Activated naive CD4-positive, alpha-beta T cell treated with Interleukin-2 at 50 U/mL for 16 hours (primary cell): ENCODE data around the gene FNTB.

Experiments
- DNase-seq: peaks from one replicate; pipeline ENCODE4 v3.0.0-alpha.2; 2020

The FNTB gene, protein sequence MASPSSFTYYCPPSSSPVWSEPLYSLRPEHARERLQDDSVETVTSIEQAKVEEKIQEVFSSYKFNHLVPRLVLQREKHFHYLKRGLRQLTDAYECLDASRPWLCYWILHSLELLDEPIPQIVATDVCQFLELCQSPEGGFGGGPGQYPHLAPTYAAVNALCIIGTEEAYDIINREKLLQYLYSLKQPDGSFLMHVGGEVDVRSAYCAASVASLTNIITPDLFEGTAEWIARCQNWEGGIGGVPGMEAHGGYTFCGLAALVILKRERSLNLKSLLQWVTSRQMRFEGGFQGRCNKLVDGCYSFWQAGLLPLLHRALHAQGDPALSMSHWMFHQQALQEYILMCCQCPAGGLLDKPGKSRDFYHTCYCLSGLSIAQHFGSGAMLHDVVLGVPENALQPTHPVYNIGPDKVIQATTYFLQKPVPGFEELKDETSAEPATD

DNA sequence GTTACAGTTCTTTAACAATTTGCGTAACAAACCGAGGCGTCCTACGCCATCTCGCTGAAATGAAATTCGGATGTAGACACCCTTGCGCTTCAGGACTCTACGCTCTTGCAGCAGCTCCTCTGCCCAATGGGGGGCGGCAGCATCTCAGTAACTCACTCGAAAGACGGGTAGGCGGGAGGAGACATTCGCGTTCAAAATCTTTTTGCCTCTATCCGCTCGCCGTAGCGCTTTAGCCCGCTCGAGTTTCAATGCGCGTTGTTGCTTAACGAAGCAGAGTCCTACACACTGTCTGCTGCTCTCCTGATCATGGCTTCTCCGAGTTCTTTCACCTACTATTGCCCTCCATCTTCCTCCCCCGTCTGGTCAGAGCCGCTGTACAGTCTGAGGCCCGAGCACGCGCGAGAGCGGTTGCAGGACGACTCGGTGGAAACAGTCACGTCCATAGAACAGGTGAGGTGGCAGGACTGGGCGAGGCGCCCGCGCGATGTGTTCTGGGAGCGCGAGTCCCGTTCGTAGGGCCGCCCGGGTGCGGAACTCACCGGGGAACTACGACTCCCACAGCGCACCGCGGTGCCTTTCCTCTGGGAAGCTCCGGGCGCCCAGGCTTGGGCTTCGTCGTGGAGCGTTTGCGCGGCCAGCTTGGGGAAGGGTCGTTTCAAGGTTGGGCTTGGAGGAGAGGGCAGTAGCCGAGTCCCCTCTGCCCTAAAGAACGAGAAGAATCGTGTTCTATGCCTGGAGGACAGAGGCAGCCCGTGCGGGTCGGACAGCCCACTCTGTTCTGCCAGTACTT is at the start of gene FNTB:
FNTB (plus strand) TSS at position 248 of the 790 bp plus-strand sequence; CDS start at position 307, 59 bp downstream.
- peak; percentile 93 for DNase-seq

DNA sequence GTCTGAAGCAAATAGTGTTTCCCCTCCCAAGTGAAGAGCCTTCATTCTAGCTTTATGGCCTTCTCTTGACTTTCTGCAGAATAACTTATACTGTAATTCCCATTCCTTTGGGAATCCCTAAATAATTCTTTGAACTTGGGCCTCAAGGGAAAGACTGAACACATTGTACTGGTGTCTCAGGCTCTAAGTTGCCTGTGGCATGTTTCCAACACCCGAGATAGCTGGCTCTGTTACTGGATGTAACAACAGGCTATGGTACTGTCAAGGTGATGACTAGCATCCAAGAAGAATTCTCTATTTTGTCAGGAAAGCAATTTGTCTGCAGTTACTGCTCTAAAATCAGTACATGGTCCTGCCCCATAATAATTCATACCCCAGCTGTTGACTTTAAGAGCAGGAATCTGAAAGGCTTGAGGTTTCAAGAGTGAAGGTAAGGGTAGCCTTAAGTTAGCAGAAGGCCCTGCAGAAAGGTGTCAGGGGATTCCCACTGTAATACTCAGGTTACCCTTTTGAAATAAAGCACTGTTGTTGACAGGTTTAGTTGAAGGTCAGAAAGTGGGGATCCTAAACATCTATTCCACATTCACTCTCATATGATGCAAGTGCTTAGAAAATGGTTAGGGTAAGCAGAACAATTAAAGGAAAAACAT is 49.4 kb upstream of the FNTB start:
- DNase-seq = no peak

DNA sequence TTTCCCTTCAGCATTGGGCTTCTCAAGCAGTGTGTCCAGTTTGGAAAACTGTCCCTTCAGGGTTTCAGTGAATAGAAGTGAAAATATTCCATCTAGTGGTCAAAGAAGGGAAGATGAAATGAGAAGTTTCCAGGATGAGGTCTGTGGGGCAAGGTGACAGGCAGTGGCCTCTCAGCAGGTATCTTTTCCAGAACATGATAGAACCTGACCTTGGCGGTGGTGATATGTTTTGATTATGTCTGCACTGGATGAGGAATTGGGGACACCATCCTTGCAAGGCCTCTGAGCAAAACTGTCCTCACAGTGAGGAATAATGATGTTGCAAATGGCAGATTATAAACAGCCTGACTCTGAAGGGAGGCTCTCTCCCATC is 48.9 kb upstream of the FNTB start:
- DNase-seq = no peak

DNA sequence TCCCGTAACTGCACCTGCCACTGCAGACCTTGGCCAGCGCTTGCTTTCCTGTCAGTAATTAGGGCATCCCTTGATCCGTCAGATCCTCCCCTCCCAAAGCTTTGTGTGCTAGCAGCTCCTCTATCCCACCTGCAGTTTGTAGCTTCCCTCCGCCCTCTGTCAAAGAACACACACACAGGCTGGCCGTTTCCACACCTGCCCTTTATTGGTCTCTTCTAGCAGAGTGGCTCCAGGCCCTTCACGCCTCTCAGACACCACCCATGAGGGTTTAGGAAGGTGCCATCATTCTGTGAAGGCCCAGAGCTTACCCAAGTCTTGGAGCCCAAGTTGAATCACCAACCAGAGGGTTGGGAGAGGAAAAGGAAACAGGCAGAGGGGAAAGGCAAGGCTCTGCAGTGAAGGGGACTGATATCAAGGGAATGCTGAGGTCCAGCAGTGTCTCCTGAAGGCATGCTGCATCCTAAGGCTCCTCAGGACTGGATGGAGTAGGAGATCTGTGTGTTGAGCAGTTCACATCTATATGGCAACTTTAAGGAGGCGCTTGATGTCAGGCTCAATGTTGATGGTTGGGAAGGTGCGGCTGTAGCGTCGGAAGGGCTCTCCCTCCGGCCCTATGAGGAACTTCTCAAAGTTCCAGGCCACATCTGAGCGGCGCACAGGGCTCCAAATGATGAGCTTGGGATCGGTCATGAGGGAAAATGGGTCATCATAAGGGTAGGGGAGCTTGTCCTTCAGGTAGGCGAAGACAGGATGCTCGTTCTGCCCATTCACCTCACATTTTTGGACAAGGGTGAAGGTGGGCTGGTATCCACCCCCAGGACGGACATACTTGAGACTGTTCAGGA is 47.5 kb upstream of the FNTB start:
- DNase-seq = no peak

DNA sequence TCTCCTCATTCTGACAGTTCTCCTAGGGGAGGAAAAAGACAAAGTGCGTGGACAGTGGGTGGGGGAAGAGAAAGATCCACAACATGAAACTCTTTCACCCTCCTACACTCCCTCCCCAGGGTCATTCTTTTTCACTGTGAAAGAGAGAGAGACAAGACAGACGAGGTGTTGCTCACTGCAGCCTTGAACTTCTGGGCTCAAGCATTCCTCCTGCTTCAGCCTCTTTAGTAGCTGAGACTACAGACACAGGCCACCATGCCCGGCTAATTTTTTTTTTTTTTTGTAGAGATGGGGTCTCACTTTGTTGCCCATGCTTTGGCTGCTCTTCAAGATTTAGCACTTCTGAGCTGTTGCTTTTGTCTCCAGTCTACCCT is 46.9 kb upstream of the FNTB start:
- DNase-seq = no peak

DNA sequence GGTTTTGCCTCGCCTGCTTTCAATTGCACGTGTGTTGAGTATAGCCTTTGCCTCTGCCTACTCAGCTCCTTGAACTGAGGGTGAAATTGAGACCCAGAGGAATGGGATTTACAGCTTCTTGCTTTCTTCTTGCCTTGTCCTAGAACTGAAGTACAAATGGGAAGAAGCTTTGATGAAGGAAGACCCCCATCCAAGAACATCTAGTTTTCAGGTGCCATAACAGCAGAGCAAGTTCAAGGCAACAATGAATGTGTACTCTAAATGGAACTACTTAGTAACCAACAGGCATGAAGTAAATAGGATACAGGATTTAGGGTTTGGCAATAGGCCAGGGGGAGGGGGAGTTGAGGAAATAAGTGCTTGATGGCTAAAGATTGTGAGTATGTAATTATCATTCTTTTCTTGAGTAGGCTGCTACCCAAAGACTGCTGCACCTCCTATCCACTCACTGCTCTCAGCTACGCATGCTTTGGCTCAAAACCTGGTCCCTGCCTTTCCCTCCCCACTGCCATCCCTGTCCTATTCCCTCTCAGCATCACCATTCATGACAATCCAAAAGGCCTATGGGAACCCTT is 46.3 kb upstream of the FNTB start:
- DNase-seq = no peak

DNA sequence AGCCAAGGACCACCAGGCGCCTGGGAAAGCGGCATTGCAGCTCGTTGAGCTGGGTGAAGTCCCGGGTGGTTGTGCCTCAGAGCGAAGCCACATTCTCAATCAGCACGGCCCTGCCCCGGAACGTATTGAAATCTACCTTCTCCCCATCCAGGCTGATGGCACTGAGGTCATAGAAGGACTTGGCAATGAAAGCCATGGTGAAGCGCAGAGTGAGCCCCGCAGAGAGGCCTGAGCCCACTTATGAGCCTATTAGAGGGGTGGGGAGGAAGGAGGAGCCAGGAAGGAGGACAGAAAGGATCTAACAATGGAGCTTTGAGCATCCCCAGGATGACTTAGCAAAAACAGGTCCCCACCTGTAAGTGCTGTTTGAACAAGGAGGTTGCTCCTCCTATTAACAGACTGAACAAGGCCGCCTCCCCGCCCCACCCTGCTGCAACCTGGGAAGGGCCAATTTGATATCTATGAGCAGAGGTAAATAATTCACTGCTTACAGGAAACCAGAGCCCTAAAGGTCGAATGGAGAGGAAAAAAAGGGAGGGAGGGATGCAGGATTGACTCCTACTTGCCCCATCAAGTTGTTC is 44.1 kb upstream of the FNTB start, which contains the start of gene GPX2:
GPX2 (minus strand) TSS at position 215 of the 581 bp plus-strand sequence; CDS start at position 196, 19 bp downstream.
- DNase-seq = no peak

DNA sequence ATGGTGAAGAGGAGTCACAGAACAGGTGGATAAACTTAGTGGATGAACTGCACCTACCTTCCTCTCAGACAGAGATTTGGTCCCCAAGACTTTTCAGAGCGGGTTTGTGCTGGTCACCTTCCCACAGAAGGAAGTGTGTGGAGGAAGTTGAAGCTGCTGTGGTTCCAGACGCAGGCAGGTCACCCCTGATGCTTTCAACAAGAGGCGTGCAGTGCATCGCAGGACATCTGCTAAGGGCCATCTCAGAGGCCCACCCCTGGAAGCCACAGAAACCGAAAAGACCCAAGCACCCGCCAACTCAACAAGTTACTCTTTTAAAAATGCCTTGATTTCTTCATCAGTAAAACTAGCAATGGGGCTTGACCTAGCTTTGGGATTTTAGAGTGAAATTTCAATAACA is 43.1 kb upstream of the FNTB start:
- no peak for DNase-seq

DNA sequence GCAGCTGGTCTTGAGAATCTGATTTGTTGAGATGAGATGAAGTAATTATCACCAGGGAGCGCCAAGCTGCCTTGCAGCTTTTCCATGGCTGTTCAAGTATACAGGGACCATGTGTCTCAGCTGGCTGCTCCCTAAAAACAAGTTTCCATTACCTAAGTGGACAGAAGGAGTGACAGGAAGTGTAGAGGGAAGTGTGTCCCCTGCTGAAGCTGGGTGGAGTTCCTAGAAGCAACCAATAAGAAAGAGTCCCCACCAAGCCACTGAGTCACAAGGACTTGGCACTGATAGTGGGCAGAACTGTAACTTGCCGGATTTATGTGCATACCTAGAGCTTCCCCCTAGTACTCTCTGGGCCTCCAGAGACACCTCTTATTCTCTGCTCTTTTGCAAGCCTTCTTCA is 42.7 kb upstream of the FNTB start:
- no peak for DNase-seq

DNA sequence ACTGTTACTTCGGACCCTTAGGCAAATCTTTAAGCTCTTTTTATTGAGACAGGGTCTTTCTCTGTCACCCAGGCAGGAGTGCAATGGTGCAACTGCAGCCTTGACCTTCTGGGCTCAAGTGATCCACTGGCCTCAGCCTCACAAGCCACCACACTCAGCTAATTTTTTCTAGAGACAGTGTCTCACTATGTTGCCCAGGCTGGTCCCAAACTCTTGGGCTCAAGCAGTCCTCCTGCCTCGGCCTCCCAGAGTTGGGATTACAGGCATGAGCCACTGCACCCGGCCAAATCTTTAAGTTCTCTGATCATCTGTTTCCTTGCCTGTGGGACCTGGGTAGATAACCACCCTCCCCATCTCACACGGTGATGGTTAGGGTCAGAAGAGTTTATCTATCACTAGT is 41.8 kb upstream of the FNTB start:
- DNase-seq = no peak

DNA sequence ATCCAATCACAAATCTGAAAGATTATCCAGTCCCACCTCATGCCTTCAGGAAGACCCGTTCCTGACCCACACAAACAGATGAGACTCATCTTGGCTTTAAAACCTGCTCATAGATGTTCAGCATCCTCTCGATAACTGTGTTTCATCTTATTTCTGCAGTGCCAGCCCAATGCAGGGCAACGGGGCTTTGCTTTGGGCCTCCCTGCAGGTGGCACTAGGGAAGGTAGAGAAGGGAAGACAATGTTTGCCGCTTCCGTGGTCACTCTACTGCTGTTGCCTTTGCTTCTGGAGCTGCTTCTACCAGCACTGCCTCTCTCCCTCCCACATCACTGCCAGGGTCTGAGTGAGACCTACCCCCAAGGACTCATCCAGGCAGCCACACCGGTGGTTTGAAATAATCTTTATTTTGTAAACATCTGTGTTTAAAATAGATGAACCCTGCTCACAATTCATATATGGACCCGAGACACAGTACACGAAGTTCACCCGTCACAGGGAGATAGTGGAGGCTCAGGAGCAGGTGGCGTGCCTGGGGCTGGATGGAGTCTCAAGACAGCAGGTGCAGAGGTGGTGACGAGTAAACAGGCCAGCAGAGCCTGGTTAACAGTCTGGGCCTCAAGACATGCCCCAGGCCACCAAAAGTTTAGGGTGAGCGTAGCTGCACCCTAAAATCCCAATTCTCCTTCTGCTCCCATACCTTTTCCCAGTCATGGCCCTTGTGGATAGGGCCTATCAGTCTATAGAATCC is 41.1 kb upstream of the FNTB start:
- DNase-seq = no peak

DNA sequence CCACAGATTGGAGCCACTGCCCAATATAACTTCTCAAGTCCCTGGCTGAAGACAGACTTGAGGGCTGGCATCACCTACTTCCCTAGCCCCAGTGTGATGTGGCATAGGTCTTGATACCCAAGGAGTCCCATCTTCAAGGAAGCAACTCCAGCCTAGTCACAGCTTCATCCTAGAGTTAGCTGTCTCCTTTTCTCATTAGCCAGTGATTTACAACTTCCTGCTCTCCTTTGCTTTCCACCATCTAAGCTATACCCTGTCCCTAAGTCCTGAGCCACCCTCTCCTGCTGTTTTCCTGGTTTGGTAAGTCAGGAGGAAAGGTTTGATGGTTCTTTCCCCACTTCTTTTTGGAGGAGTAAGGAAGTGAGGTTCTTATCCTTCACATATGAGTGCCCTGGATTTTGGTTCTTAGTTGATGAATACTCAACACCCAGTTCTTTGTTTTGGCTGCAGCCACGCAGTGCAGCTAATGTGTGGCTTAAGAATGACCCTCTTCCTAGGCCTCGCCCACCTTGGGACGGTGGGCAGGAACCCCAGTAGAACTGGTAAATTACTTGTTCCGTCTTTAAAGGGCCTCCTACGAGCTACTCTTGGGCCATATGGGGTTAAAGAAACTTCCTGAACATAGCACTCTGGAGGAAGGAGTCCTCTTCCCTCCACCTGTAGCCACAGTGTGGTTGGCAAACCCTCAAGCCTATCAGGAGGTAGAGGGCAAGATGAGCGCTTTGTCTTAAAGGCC is 40.2 kb upstream of the FNTB start:
- no peak for DNase-seq

DNA sequence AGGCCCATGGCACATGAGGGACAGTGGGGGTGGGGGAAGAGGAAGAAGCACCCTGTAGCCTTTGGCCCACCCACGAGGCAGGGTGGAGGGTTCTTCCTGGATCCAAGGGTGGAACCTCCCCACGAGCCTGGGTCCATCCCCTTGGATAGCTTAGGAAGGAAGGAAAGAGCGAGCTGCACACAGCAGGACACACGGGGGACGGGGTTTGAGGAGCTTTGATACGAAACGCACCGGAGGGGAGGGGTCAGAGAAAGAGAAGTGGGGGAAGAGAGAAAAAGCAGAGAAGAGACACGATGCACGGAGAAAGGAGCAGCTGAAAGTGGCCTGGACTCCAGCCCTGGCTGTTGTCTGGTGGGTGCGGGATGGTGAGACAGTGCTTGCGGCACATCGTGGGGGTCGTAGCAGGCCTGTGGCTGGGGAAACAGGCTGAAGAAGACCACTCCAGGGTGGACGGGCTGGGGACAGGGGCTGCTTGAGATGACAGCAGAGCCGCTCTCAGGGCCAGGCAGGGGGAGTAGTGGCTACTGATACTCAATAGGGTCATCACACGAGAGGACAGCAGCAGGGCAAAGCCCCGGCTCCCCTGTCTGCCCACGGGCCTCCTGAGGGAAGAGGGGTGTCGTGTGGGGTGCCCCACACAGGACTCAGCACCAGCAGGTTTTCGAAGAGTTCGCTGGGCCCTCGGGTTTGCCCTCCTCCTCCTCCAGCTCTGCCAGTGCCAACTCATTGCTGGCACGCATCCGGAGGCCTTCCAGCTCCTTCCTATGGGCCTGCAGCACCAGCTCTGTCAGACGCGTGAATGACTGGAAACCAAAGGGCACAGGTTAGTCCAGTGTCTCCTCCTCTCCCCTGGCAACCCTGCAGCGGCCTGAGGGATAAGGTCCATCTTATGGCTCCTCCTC is 38.7 kb upstream of the FNTB start:
- DNase-seq = no peak

DNA sequence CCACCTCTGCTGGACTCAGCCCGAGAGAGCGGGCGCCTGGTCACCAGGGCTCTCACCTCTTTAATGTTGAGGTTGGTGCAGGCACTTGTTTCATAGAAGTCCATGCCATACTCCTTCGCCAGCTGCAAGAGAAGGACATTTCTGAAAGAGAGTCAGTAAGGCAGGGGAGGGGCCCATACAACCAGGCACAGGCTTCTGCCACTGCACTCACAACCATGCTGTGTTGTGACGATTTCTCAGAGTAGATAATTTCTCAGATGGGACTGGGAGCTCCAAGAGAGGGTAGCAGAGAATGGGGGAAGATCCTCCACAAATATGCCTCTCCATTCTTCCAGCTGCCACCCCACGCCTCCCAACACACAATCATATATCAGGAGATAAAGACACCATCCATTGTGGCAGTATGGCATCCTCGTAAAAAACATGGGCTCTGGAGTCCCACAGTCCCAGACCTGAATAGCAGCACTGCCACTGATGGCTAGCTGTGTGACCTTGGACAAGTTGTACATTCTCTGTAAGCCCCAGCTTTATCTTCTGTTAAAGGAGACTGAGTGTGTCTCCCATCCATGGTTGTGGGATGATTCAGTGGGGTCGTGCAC is 38.0 kb upstream of the FNTB start:
- no peak for DNase-seq

DNA sequence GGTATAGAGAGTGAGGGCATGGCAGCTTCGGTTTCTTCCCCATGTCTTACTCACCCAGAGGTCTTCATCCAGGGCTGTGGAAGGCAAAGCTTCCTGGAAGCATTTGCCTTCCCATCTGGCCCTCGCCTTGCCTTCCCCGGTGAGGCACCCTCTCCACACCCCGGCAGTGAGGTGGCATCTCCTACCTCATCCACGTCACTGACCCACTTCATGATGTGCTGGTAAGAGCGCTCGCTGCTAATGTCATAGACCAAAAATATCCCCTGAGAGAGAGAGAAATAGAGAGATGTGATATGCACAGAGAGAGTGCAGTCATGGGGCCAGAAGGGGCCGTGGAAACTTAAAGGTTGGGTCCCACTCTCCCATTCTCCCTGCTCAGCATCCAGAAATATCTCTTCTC is 35.8 kb upstream of the FNTB start:
- no peak for DNase-seq

DNA sequence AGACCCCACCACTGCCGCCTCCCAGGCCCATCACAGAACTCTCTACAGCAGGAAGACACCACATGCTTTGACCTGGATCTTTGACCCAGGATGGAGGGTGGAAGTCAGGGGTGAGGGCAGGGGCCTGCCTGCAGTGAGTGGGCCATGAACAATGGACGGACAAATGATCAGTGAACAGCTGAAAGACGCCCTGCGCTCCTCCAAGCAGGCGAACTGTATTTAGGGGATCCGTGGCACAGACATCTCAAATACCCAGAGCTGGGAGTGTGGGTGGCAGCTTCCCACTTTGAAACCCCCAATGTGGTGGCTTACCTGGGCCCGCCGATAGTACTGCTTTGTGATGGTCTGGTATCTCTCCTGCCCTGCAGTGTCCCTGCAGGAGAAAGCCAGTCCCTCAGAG is 35.4 kb upstream of the FNTB start:
- DNase-seq = no peak

DNA sequence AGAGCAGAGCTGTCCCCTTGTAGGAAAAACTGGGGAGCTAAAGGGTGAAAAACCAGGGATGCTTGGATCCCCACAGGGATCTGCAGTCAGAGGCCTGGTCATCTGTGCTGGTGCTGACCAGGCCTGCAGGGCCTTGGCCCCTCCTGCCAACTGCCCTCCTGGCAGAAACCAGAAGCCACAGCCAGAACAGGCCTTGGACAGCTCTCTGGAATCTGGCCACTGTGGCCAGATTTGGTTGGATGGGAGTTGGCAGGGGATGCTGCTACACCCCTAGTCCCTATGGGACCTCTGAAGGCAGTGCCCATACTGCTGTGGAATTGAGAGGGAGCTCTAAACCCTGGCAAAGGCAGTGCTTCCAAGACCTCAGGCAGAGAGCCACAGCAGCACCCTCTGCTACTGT is 35.0 kb upstream of the FNTB start:
- DNase-seq = no peak

DNA sequence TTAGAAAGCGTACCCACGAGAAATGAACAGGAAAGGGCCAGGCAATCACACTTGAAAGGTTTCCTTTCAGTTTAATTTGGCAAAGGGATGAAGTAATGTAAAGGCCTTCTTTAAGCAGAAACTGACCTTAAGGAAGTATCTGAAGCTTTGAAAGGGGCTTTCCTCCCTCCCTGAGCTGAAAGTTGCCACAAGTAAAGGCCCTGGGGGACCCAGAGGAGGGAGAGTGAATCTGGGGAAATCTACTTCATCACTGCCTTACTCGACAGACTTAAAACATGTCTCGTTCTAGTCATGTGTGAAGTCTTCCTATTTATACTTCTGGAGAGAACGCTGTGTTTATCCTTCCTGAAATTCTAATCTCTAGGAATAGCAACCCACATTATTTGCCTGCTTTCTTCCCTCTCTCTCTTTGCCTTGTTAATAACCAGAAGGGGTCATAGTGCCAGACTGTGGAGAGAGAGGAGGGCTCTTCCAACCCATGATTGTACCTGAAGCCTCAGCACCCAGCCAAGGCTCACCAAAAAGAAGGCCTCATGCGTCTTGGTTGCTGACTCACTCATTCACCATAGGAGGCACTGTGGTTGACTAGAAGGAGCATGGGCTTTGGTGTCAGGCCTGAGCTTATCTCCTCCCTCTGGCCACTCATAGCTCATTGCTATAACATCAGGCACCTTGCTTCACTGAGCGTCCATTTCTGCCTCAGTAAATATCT is 33.9 kb upstream of the FNTB start:
- no peak for DNase-seq
